ENCODE measurements around the gene TUBB2A. TPM values are rescaled to one million over a fixed set of nuclear protein-coding genes. Genes with fewer than 3 reads are reported as not detected.

Gene TUBB2A
- total and polyA plus RNA-seq, 2 of the 13 experiments (the other 11 are each of a cell fraction or from before 2014, with no cell fraction given) = 35.3 to 106 TPM

DNA sequence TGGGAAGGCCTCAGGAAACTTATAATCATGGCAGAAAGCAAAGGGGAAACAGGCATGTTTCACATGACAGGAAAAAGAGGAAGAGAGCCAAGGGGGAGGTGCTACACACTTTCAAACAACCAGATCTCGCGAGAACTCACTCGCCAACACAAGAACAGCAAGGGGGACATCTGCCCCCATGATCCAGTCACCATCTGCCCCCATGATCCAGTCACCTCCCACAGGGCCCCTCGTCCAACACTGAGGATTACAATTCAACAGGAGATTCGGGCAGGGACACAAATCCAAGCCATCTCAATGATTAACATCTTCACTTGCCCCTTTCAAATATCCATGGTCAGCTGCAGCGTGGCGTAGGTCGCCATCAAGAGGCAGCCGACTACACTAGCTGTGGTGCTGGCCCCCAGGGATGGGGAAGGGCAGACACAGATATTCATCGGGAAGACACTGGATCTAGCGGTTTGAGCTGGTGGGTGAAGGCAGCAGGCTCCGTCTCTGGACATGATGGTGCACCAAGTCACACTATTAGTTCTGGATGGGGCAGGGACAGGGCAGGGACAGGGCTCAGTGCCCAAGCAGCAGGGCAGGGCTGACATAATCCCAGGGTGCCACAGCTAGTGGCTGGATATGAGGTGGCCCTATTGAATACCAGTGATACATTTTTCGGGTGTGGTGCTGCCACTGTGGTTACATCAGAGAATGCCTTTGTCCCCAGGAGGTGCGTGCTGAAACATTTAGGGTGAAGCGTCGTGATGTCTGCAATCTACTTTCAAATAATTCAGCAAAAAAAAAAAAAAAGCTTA lies 38.6 kb upstream of the TUBB2A start (continued):
- TF ChIP-seq CHD4 (IDR thresholded peaks at IDR 0.05; ENCODE audit: borderline replicate concordance, low read length) (no peak), HNRNPUL1 (IDR thresholded peaks at IDR 0.05; ENCODE audit: low read depth, low read length) (no peak), KIAA2018 (CRISPR knock-in tag; IDR thresholded peaks at IDR 0.05; ENCODE audit: borderline replicate concordance) (no peak), SP5 (CRISPR knock-in tag; IDR thresholded peaks at IDR 0.05; ENCODE audit: borderline replicate concordance, low read depth) (0 out of 2 replicates have a peak, but pooled peaks have one; percentile 33), HMG20B (CRISPR knock-in tag; conservative IDR thresholded peaks at IDR 0.05) (0 out of 2 replicates have a peak, but pooled peaks have one; percentile 40), BORCS8-MEF2B (CRISPR knock-in tag; IDR thresholded peaks at IDR 0.05) (peak; percentile 68), POLR2A (IDR thresholded peaks at IDR 0.05; ENCODE audit: insufficient read depth in 1 of 2, low read depth in 2 of 2, low read length in 2 of 2) (peak in 1 of 2 experiments; percentile 84; a peak in 3 of 4 replicates), YEATS2 (CRISPR knock-in tag; IDR thresholded peaks at IDR 0.05; ENCODE audit: borderline replicate concordance) (peak; percentile 86; the same call in 1 of the 2 replicates), POLR2AphosphoS2 (IDR thresholded peaks at IDR 0.05; ENCODE audit: low read depth, low read length) (no peak), RFX3 (CRISPR knock-in tag; IDR thresholded peaks at IDR 0.05) (no peak), NFYB (CRISPR knock-in tag; IDR thresholded peaks at IDR 0.05) (peak; percentile 47; the same call in 1 of the 2 replicates), ZNF468 (CRISPR knock-in tag; IDR thresholded peaks at IDR 0.05) (no peak), HMG20A (CRISPR knock-in tag; IDR thresholded peaks at IDR 0.05; ENCODE audit: borderline replicate concordance) (no peak), ZNF460 (CRISPR knock-in tag; IDR thresholded peaks at IDR 0.05; ENCODE audit: borderline replicate concordance) (no peak), ZNF800 (CRISPR knock-in tag; IDR thresholded peaks at IDR 0.05) (no peak)
- TF ChIP-seq, protein P1, sequence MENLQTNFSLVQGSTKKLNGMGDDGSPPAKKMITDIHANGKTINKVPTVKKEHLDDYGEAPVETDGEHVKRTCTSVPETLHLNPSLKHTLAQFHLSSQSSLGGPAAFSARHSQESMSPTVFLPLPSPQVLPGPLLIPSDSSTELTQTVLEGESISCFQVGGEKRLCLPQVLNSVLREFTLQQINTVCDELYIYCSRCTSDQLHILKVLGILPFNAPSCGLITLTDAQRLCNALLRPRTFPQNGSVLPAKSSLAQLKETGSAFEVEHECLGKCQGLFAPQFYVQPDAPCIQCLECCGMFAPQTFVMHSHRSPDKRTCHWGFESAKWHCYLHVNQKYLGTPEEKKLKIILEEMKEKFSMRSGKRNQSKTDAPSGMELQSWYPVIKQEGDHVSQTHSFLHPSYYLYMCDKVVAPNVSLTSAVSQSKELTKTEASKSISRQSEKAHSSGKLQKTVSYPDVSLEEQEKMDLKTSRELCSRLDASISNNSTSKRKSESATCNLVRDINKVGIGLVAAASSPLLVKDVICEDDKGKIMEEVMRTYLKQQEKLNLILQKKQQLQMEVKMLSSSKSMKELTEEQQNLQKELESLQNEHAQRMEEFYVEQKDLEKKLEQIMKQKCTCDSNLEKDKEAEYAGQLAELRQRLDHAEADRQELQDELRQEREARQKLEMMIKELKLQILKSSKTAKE (CRISPR knock-in tag; IDR thresholded peaks at IDR 0.05; ENCODE audit: borderline replicate concordance) = no peak

All from HepG2 (cell line).